Endothelial cell of umbilical vein (primary cell): Measurements from ENCODE around the gene MAMSTR. TPM values are rescaled to one million over a fixed set of nuclear protein-coding genes. Genes with fewer than 3 reads are reported as not detected.
"Not testable (repeated sequence)": the region's sequence is repeated elsewhere in the genome, so short reads cannot be mapped to it uniquely, and the experiment has no call there.

Experiments
- BruUV-seq: library from RNA; stranded (reverse); fragments of 400-500 nt; replicated peaks from 2 replicates; lab custom pipeline; 2021; lab: Mats Ljungman, UMichigan
- CTCF ChIA-PET: fragments of 300-600, 350-600 bp; sonication (Branson Sonifier 250); formaldehyde crosslinking; loops from one replicate; lab custom pipeline; 2021; ENCODE audit warnings: antibody characterized with exemption, inconsistent platforms; lab: Charles Lee
- POLR2A ChIA-PET: fragments of 300-600, 350-600 bp; sonication (Branson Sonifier 250); formaldehyde crosslinking; loops from one replicate; lab custom pipeline; 2021; ENCODE audit warnings: antibody characterized with exemption, inconsistent platforms; lab: Charles Lee
- DNase-seq: peaks from one replicate; pipeline ENCODE4 v3.0.0-alpha.2; 2011; ENCODE audit warnings: low read depth, low spot score
- FAIRE-seq: peaks from 2 replicates; lab custom pipeline; 2011; peaks lifted over from hg19 to GRCh38; lab: Jason Lieb, UNC
- H2AFZ ChIP-seq: 2 replicates; pipeline ENCODE4 v1.6.0; 2012; ENCODE audit warnings: low read depth, low read length, control low read depth, inconsistent platforms
- H3K27ac ChIP-seq: 2 replicates; pipeline ENCODE4 v1.5.1; 2011; ENCODE audit warnings: low read depth, mild to moderate bottlenecking, control low read depth, low read length, moderate library complexity; ENCODE audit not compliant: insufficient read depth
- H3K27me3 ChIP-seq, 2 experiments: 2 replicates each; pipeline versions ENCODE4 v1.6.0 to v1.6.1; 2011; ENCODE audit warnings: low read length in 2 of 2, mixed read lengths in 1 of 2; ENCODE audit not compliant: control insufficient read depth in 2 of 2, insufficient read depth in 2 of 2
- H3K36me3 ChIP-seq, 2 experiments: 2 replicates in 1 of 2; 3 replicates in 1 of 2; pipeline ENCODE4 v1.5.1; 2011; ENCODE audit warnings: low read length in 2 of 2, mild to moderate bottlenecking in 1 of 2, moderate library complexity in 1 of 2; ENCODE audit not compliant: control insufficient read depth in 2 of 2, insufficient read depth in 2 of 2; ENCODE audit errors: extremely low read depth in 1 of 2
- H3K4me1 ChIP-seq: 3 replicates; pipeline ENCODE4 v1.5.1; 2011; ENCODE audit warnings: mild to moderate bottlenecking, low read length; ENCODE audit not compliant: control insufficient read depth, insufficient read depth; ENCODE audit errors: extremely low read depth
- H3K4me2 ChIP-seq: 2 replicates; pipeline ENCODE4 v1.6.1; 2011; ENCODE audit warnings: low read length, control low read depth, mixed read lengths; ENCODE audit not compliant: insufficient read depth
- H3K4me3 ChIP-seq, 3 experiments: fragments of 200-600 bp in 1 of 3; sonication (generic), shearing (Covaris generic) in 1 of 3; replicated peaks in 1 of 3; 2 replicates each; pipeline ENCODE4 v1.5.1; 2011 to 2016; ENCODE audit warnings: control low read depth in 3 of 3, low read length in 3 of 3, mild to moderate bottlenecking in 2 of 3, inconsistent platforms in 1 of 3, low read depth in 1 of 3, moderate library complexity in 1 of 3; ENCODE audit not compliant: insufficient read depth in 1 of 3
- H3K79me2 ChIP-seq: 2 replicates; pipeline ENCODE4 v1.6.0; 2012; ENCODE audit warnings: low read length, inconsistent platforms; ENCODE audit not compliant: control insufficient read depth, insufficient read depth
- H3K9ac ChIP-seq: replicated peaks from 2 replicates; pipeline ENCODE3; 2011; ENCODE audit warnings: low read length, control low read depth; ENCODE audit not compliant: insufficient read depth; ENCODE audit errors: extremely low read depth
- H3K9me1 ChIP-seq: replicated peaks from 3 replicates; pipeline ENCODE4 v1.6.0; 2011; ENCODE audit warnings: mild to moderate bottlenecking, low read length; ENCODE audit not compliant: control insufficient read depth, insufficient read depth; ENCODE audit errors: extremely low read depth
- H3K9me3 ChIP-seq: replicated peaks from 2 replicates; pipeline ENCODE4 v1.5.1; 2012; ENCODE audit warnings: low read length, inconsistent platforms; ENCODE audit not compliant: control insufficient read depth, insufficient read depth
- H4K20me1 ChIP-seq: replicated peaks from 2 replicates; pipeline ENCODE3; 2011; ENCODE audit warnings: mild to moderate bottlenecking, low read length; ENCODE audit not compliant: control insufficient read depth, insufficient read depth; ENCODE audit errors: extremely low read depth
- MYC ChIP-seq: IDR thresholded peaks from one replicate; pipeline ENCODE4 v1.6.1; 2011; ENCODE audit warnings: mild to moderate bottlenecking, low read depth, low read length
- dilution Hi-C: fragments of 300-500 bp; cut with MboI; formaldehyde crosslinking; loops from one replicate; pipeline ENCODE4 v1.15.0; 2019; ENCODE audit warnings: low sequenced_read_pairs; ENCODE audit not compliant: extremely low pct_ligation_motif_present
- intact Hi-C: fragments of 100-400 bp; cut with micrococcal nuclease; formaldehyde crosslinking; loops from one replicate; pipeline ENCODE4 v1.10.0; 2022
- polyA plus RNA-seq, 4 experiments: library from polyadenylated mRNA; depleted of rRNA in 3 of 4; stranded (reverse) in 3 of 4; unstranded in 1 of 4; fragments of >200 nt; gene quantifications; 2 replicates each; pipeline versions ENCODE4 v1.2.1 to v1.2.3, GENCODE V29; 2011 to 2012; ENCODE audit warnings: missing spikeins in 1 of 4
- total RNA-seq: library from RNA; stranded (reverse); gene quantifications from 2 replicates; pipeline ENCODE4 v1.2.3, GENCODE V29; 2021

Gene MAMSTR
- total and polyA plus RNA-seq, 2 donors (not counting 3 experiments of a cell fraction or from before 2014, with no cell fraction given), result 0.57 to 0.84 TPM

GRCh38 chr19:48718711-48719231 is 754 bp downstream of the MAMSTR start:
- dilution Hi-C loops, result no loop called here

GRCh38 chr19:48718106-48718505 is 1.4 kb downstream of the MAMSTR start:
- DNase-seq, H2AFZ ChIP-seq, H3K27ac ChIP-seq, H3K27me3 ChIP-seq, H4K20me1 ChIP-seq, CTCF ChIA-PET, H3K9me3 ChIP-seq, intact Hi-C loops, dilution Hi-C loops, H3K4me3 ChIP-seq, BruUV-seq, H3K79me2 ChIP-seq, H3K9ac ChIP-seq, H3K9me1 ChIP-seq, POLR2A ChIA-PET, H3K4me2 ChIP-seq, FAIRE-seq: not testable (repeated sequence)
- H3K36me3 ChIP-seq, result peaks cover 0 to 11% of the 10 kb centered on the region in 2 experiments
- H3K4me1 ChIP-seq, result peaks cover 14% of the 10 kb centered on the region

More at GRCh38 chr19:48718711-48719231, 754 bp downstream of the MAMSTR start:
- intact Hi-C loops, result no loop called here
- Histone ChIP-seq H3K9me1 (no peaks in the 10 kb centered on the region), H2AFZ (no peak overlapping the region), H3K4me1 (peaks cover 7% of the 10 kb centered on the region), H4K20me1 (no peaks in the 10 kb centered on the region), H3K9me3 (no peaks in the 10 kb centered on the region), H3K27me3 (no peaks in the 10 kb centered on the region), H3K4me3 (no peak overlapping the region), H3K27ac (no peak overlapping the region), H3K79me2 (no peaks in the 10 kb centered on the region), H3K4me2 (no peak overlapping the region), H3K36me3 (peaks cover 0 to 11% of the 10 kb centered on the region in 2 experiments), H3K9ac (no peak overlapping the region)
- ChIA-PET CTCF (no interaction called here), POLR2A (no interaction called here)
- no peak for TF ChIP-seq MYC
- DNase-seq (no peak), FAIRE-seq (no peak)
- BruUV-seq, result no TSS peak
